Measurements from ENCODE around the gene D2HGDH.
"Not testable (repeated sequence)": the region's sequence is repeated elsewhere in the genome, so short reads cannot be mapped to it uniquely, and the experiment has no call there.

Gene D2HGDH

GRCh38 chr2:241748468-241749256 is 14.2 kb downstream of the D2HGDH start:
- ATAC-seq (ENCODE audit: low read depth) = no peak
- Mint-ChIP-seq H3K36me3 (peaks cover 21% of the 10 kb centered on the region), H3K4me1 (peaks cover 2% of the 10 kb centered on the region), H3K27ac (no peak overlapping the region), H3K27me3 (no peaks in the 10 kb centered on the region), H3K9me3 (peaks cover 3% of the 10 kb centered on the region), H3K4me3 (no peak overlapping the region)
- no peak for DNase-seq (ENCODE audit: low spot score in 2 of 2)

DNA sequence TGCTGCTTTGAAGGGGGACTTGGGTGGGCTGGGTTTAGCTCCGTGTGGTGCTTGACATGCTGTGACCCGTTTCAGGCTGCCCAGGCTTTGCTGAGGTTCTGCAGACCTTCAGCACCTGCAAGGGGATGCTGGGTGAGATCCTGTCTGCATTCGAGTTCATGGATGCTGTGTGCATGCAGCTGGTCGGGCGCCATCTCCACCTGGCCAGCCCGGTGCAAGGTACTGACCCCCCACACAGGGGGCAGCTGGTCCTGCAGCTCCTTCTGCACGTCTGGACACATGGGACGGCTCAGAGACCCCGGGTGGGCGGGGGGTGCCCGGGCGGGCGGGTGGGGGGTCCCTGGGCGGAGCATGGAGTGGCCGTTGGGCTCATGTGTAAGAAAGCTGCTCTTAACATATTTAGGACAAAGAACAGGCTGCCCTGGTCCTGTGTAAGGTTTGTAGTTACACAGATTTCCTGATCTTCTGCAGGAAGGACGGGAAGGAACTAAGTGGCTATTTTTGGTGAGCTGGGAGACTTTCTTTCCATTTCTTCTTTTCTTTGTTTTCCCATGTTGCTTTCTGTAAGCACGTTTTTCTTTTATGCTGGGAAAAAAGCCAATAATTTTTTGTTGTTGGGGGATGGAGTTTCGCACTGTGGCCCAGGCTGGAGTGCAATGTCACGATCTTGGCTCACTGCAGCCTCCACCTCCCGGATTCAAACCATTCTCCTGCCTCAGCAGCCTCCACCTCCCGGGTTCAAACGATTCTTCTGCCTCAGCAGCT is 15.8 kb downstream of the D2HGDH start:
- Mint-ChIP-seq H3K4me3 (no peak overlapping the region), H3K4me1 (peaks cover 4% of the 10 kb centered on the region), H3K9me3 (peaks cover 3% of the 10 kb centered on the region), H3K36me3 (peaks cover 22% of the 10 kb centered on the region), H3K27ac (no peak overlapping the region), H3K27me3 (no peaks in the 10 kb centered on the region)
- no peak for DNase-seq (ENCODE audit: low spot score in 2 of 2)
- ATAC-seq (ENCODE audit: low read depth) = no peak

GRCh38 chr2:241751152-241751551 is 16.7 kb downstream of the D2HGDH start:
- no peak overlapping the region for H3K4me3 Mint-ChIP-seq
- DNase-seq (ENCODE audit: low spot score in 2 of 2) (no peak), ATAC-seq (ENCODE audit: low read depth) (no peak)
- no peaks in the 10 kb centered on the region for H3K9me3 Mint-ChIP-seq
- H3K4me1 Mint-ChIP-seq = peaks cover 4% of the 10 kb centered on the region
- H3K27ac Mint-ChIP-seq = no peak overlapping the region
- peaks cover 13% of the 10 kb centered on the region for H3K36me3 Mint-ChIP-seq
- no peaks in the 10 kb centered on the region for H3K27me3 Mint-ChIP-seq

DNA sequence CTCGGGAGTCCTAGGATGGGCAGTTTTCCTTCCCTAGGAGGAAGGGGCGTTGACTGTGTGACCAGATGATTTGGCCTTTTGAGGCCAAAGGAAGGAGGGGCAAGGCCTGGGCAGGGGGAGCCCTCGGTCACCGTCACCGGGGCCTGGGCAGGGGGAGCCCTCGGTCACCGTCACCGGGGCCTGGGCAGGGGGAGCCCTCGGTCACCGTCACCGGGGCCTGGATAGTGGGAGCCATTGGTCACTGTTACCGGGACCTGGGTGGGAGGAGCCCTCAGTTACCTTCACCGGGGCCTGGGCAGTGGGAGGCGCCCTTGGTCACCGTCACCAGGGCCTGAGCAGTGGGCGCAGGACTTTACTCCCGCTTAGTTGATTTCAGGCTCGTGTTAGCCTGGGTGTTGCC is 17.3 kb downstream of the D2HGDH start:
- Mint-ChIP-seq H3K4me1 (peaks cover 4% of the 10 kb centered on the region), H3K9me3 (no peaks in the 10 kb centered on the region), H3K27me3 (no peaks in the 10 kb centered on the region), H3K27ac (no peak overlapping the region), H3K36me3 (peaks cover 12% of the 10 kb centered on the region), H3K4me3 (no peak overlapping the region)
- DNase-seq (ENCODE audit: low spot score in 2 of 2) = no peak
- no peak for ATAC-seq (ENCODE audit: low read depth)

- Mint-ChIP-seq H3K36me3 (peaks cover 14% of the 10 kb centered on the region), H3K27me3 (no peaks in the 10 kb centered on the region), H3K9me3 (no peaks in the 10 kb centered on the region), H3K4me1 (peaks cover 4% of the 10 kb centered on the region), H3K27ac (no peak overlapping the region), H3K4me3 (no peak overlapping the region)
- DNase-seq (ENCODE audit: low spot score in 2 of 2) = no peak
- ATAC-seq (ENCODE audit: low read depth) = no peak
These were observed 17.8 kb downstream of the D2HGDH start for GRCh38 chr2:241752253-241752652.

DNA sequence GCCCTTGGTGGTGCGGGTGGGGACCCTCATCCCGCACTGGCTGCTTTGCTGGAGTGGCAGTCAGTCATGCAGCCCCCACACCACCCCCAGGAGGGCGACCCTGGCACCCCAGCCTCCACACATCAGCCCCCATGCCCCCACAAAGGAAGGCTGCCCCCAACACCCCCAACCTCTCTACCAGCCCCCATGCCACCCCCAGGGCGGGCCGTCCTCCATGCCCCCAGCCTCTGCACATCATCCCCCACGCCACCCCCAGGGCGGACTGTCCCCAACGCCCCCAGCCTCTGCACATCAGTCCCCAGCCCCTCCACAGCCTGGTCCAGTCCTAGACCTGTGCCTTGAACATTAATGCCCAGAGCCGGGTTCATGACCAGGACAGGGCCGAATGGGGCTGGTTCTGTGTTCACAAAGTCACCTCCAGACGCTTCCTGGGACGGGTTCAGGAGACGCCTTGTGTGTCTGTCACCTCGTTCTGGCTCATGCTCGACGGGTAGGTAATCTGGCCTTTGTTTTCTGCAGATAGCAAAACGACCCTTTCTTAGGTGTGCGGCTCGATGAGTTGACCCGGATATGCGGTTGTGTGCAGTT is 18.4 kb downstream of the D2HGDH start:
- no peak for DNase-seq (ENCODE audit: low spot score in 2 of 2)
- ATAC-seq (ENCODE audit: low read depth) = no peak
- Mint-ChIP-seq H3K27ac (no peak overlapping the region), H3K4me1 (peaks cover 4% of the 10 kb centered on the region), H3K36me3 (peaks cover 14% of the 10 kb centered on the region), H3K9me3 (no peaks in the 10 kb centered on the region), H3K4me3 (no peak overlapping the region), H3K27me3 (no peaks in the 10 kb centered on the region)

GRCh38 chr2:241753493-241753892 is 19.1 kb downstream of the D2HGDH start:
- H3K36me3 Mint-ChIP-seq = peaks cover 12% of the 10 kb centered on the region
- no peaks in the 10 kb centered on the region for H3K9me3 Mint-ChIP-seq
- DNase-seq (ENCODE audit: low spot score in 2 of 2) (no peak), ATAC-seq (ENCODE audit: low read depth) (no peak)
- no peak overlapping the region for H3K4me3 Mint-ChIP-seq
- peaks cover 4% of the 10 kb centered on the region for H3K4me1 Mint-ChIP-seq
- no peaks in the 10 kb centered on the region for H3K27me3 Mint-ChIP-seq
- no peak overlapping the region for H3K27ac Mint-ChIP-seq

DNA sequence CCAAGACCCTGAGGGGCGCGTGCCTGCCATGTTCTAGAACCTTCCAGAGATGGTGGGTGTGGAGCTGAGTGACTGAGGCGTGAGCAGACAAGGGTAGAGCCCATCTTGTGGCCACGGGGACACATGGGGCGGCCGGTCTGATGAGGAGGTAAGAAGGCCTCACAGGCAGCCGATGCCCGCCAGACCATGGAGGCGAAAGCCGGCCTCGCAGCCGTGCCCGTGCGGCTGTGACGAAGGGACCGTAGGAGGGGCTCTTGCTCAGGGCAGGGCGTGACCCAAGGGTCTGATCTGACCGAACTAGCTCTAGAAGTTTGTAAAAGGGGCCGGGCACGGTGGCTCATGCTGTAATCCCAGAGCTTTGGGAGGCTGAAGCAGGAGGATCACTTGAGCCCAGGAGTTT is 19.6 kb downstream of the D2HGDH start:
- no peaks in the 10 kb centered on the region for H3K27me3 Mint-ChIP-seq
- peaks cover 10% of the 10 kb centered on the region for H3K36me3 Mint-ChIP-seq
- ATAC-seq (ENCODE audit: low read depth) = no peak
- H3K4me1 Mint-ChIP-seq = peaks cover 4% of the 10 kb centered on the region
- no peaks in the 10 kb centered on the region for H3K9me3 Mint-ChIP-seq
- H3K4me3 Mint-ChIP-seq = no peak overlapping the region
- no peak overlapping the region for H3K27ac Mint-ChIP-seq
- DNase-seq (ENCODE audit: low spot score in 2 of 2) = no peak

- Mint-ChIP-seq H3K4me1 (peaks cover 2% of the 10 kb centered on the region), H3K27ac (no peak overlapping the region), H3K9me3 (no peaks in the 10 kb centered on the region), H3K27me3 (no peaks in the 10 kb centered on the region), H3K36me3 (peaks cover 12% of the 10 kb centered on the region), H3K4me3 (no peak overlapping the region)
- DNase-seq (ENCODE audit: low spot score in 2 of 2) (no peak), ATAC-seq (ENCODE audit: low read depth) (no peak)
These were observed 20.7 kb downstream of the D2HGDH start for GRCh38 chr2:241755166-241755565.

- Mint-ChIP-seq H3K9me3 (no peaks in the 10 kb centered on the region), H3K36me3 (peaks cover 13% of the 10 kb centered on the region), H3K27ac (no peak overlapping the region), H3K4me3 (no peak overlapping the region), H3K4me1 (peaks cover 2% of the 10 kb centered on the region), H3K27me3 (no peaks in the 10 kb centered on the region)
- DNase-seq (ENCODE audit: low spot score in 2 of 2) (no peak), ATAC-seq (ENCODE audit: low read depth) (no peak)
These were observed 21.3 kb downstream of the D2HGDH start for GRCh38 chr2:241755777-241756176.

- H3K27ac Mint-ChIP-seq = no peak overlapping the region
- ATAC-seq (ENCODE audit: low read depth) (no peak), DNase-seq (ENCODE audit: low spot score in 2 of 2) (no peak)
- no peaks in the 10 kb centered on the region for H3K9me3 Mint-ChIP-seq
- no peak overlapping the region for H3K4me3 Mint-ChIP-seq
- H3K36me3 Mint-ChIP-seq = peaks cover 17% of the 10 kb centered on the region
- no peaks in the 10 kb centered on the region for H3K4me1 Mint-ChIP-seq
- no peaks in the 10 kb centered on the region for H3K27me3 Mint-ChIP-seq
These were observed 24.8 kb downstream of the D2HGDH start for GRCh38 chr2:241759067-241759807.

DNA sequence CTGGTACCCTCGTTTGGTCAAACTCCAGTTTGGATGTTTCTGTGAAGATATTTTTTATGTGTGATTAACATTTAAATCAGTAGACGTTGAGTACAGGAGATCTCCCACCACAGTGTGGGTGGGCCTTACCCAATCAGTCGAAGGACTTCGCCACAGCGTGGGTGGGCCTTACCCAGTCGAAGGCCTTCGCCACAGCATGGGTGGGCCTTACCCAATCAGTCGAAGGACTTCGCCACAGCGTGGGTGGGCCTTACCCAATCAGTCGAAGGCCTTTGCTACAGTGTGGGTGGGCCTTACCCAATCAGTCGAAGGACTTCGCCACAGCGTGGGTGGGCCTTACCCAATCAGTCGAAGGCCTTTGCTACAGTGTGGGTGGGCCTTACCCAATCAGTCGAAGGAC is 25.5 kb downstream of the D2HGDH start:
- DNase-seq (ENCODE audit: low spot score in 2 of 2); H3K4me3 Mint-ChIP-seq; H3K4me1 Mint-ChIP-seq; H3K27me3 Mint-ChIP-seq; H3K27ac Mint-ChIP-seq; ATAC-seq (ENCODE audit: low read depth); H3K9me3 Mint-ChIP-seq: not testable (repeated sequence)
- peaks cover 17% of the 10 kb centered on the region for H3K36me3 Mint-ChIP-seq

GRCh38 chr2:241760301-241760771 is 25.9 kb downstream of the D2HGDH start:
- ATAC-seq (ENCODE audit: low read depth) (no peak), DNase-seq (ENCODE audit: low spot score in 2 of 2) (no peak)
- Mint-ChIP-seq H3K36me3 (peaks cover 17% of the 10 kb centered on the region), H3K27ac (no peak overlapping the region), H3K27me3 (no peaks in the 10 kb centered on the region), H3K4me1 (no peaks in the 10 kb centered on the region), H3K4me3 (no peak overlapping the region), H3K9me3 (no peaks in the 10 kb centered on the region)

Measured in memory B cell (primary cell).